ENCODE data around the gene CDO1.
"Not testable (repeated sequence)": the region's sequence is repeated elsewhere in the genome, so short reads cannot be mapped to it uniquely, and the experiment has no call there.

CDO1 gene

DNA sequence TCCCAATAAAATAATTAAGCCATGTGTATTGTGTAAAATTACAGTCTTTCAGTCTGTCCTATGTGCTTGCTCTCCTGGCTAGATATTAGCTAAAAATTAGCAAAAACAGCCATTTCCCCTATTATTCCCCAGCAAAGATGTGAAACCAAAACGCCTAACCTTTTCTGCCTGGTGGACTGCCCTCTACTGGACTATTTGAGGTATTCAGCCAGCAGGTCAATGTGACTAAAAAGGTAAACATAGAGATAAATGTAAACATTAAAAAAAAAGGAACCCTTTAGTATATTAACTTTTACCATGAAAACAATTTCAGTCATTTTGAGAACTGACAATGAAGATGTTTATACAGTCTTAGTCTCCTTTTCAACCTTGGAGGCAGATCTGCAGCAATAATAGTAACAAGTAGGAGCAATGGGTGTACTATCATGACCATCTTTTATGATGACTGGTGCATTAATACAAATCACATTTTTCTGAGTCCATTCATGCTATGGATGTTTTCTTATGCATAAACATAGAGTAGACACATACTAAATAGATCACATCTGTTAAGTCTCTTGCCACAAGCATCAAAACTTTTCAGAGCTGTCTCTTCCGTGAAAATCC is 14.8 kb upstream of the CDO1 start:
- in situ Hi-C loops (cut with MboI; ENCODE audit: low sequenced_read_pairs), result no loop called here

DNA sequence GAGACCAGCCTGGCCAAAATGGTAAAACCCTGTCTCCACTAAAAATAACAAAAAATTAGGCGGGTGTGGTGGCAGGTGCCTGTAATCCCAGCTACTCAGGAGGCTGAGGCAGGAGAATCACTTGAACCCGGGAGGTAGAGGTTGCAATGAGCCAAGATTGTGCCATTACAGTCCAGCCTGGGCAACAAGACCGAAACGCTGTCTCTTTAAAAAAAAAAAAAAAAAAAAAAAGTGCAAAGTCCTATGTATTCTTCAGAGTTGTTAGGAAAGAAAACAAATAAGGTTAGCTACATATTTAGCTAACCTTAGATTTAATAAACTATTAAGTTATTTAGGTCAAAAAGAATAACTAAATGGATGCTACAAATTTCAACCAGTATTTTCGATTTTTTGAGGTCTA is 13.5 kb upstream of the CDO1 start:
- in situ Hi-C loops (cut with MboI; ENCODE audit: low sequenced_read_pairs), result no loop called here

DNA sequence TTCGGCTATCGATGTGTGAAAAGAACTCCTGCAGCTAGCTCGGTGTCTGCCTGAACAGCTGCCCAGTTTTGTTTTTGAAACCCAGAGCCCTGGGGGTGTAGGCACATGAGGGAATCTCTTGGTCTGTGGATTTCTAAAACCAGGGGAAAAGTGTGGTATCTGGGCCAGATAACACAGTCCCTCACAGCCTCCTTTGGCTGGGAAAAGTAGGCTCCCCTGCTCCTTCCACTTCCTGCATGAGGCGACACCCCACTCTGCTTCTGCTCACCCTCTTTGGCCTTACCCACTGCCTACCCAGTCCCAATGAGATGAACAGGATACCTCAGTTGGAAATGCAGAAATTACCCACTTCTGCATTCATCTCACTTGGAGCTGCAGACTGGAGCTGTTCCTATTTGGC is 9.5 kb upstream of the CDO1 start:
- in situ Hi-C loops (cut with MboI; ENCODE audit: low sequenced_read_pairs), result no loop called here

DNA sequence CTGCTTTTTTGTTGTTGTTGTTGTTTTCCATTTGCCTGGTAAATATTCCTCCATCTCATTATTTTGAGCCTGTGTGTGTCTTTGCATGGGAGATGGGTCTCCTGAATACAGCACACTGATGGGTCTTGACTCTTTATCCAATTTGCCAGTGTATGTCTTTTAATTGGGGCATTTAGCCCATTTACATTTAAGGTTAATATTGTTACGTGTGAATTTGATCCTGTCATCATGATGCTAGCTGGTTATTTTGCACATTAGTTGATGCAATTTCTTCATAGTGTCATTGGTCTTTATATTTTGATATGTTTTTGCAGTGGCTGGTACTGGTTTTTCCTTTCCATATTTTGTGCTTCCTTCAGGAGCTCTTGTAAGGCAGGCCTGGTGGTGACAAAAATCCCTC is 8.5 kb upstream of the CDO1 start:
- in situ Hi-C loops (cut with MboI; ENCODE audit: low sequenced_read_pairs), result not testable (repeated sequence)

DNA sequence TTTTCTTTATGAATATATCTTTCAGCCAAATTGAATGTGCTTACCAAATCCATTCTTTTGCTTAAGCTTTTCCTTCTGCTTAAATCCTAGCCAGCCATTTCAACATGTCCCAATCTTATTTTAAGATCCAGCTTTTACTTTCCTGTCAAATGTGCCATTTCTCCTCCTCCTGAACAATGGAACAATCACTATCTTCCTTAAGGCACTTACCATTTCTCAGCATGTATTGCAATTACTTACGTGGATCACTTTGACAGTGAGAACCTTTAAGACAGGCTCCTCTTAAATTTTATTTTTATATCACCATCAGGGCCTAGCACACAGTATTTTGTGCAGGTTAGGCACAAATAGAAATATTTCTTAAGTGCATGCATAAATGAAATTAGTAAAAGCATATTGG is 4.4 kb upstream of the CDO1 start:
- in situ Hi-C loops (cut with MboI; ENCODE audit: low sequenced_read_pairs), result no loop called here

DNA sequence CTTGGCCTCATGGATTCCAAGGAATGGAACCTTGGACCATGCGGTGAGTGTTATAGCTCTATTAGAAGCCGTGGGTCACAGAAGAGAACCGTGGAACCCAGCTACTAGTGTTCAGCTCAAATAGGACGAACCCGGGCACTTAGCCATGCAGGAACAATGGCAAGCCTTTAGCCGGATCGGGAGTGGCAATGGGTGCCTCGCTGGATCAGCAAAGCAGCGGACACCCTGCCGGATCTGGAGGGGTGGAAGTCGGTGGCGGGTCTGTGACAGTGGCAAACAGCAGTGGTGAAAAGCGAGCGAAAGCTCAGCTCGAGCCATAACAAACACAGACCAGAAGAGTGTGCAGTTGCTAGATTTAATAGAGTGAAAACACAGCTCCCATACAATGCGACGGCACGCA is 2.4 kb upstream of the CDO1 start:
- in situ Hi-C loops (cut with MboI; ENCODE audit: low sequenced_read_pairs), result no loop called here

DNA sequence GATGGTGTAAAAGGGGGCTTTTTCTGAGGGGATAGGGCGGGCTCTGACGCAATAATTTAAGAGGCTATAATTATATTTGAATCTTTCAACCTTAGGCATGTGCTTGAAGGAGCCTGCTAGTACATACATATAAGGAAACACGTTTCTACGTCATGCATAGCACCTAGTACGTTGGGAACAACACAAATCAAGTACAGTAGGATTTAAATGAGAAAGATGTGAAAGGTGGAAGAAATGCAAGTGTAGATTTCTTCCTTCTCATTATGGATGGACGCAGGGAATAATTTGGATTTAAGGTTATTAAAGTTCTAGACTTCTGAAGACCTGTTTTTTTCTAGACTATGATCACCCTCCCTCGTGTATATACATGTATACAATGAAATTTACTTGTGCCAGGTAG is 927 bp upstream of the CDO1 start:
- in situ Hi-C loops (cut with MboI; ENCODE audit: low sequenced_read_pairs), result no loop called here

DNA sequence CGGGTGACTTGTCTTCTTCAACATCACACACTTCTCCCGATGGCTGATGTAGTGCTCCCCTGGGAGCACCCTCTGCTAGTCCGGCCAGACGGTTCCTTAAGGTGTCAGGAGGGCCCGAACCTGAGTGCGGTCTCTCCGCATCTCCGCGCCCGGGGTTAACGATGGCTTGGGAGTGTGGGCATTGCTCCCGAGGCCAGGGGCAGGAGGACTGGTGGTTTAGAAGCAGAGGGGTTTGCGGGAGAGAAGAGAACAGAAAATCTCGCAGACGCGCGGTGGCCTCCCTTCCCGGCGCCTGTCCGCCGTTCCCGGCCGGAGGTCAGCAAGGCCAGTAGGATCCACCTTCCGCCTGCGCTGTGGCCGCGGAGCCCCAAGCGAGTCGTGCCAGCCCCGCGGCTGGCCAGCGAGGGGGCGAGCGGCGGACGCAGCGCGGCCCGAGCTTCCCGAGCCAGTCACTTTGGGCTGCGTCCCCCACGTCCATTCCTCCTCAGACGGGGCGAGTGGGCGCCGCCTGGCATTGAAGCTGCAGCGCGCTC is 700 bp downstream of the CDO1 start:
- in situ Hi-C loops (cut with MboI; ENCODE audit: low sequenced_read_pairs), result no loop called here

DNA sequence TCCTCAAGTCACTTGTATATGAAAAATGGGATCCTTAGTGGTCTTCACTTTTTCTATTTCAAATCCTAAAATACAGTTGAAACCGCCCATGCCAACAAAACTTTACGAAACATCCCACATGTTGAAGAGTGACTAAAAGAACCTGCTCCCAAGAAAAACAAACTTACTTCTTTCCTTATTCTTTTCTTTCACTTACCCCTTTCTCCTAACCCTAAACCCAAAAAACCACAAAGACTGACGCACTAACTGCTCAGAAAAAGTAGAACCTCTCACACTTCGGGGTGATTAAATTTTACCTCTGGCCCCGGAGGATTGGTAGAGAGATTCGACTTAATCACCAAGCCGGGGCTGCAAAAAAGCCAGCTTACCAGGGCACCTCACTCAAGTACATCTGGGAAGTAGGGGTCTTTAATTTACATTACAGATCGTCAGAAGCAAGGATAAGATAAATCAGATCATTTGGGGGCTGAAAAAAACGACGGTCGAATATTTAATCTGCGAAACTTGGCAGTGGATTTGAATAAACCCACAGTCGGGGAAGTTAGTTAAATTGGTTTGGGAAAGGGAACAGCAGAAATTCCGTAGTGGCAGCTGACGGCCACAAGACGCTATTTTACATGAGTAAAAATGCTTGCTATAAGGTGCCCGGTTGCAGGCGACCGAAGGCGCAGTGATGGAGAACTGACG is 1.3 kb downstream of the CDO1 start:
- in situ Hi-C loops (cut with MboI; ENCODE audit: low sequenced_read_pairs), result no loop called here

DNA sequence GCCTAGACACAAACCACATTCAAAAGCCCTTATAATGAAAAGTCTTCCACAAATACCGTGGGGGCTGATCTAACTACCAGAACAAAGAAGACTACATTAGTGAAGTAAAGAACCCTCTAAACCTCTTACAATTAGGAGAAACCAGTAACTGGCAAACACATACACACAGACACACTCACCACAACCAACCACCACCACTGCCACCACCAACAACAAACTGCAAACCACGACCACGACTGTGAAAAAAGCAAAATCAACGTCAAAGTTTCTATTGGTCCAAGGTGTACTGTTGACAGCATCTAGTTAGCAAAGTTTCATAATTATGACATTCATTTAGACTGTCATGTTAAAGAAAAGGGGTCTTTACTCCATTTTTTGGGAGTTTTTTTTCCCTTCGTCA is 2.7 kb downstream of the CDO1 start:
- in situ Hi-C loops (cut with MboI; ENCODE audit: low sequenced_read_pairs), result no loop called here

DNA sequence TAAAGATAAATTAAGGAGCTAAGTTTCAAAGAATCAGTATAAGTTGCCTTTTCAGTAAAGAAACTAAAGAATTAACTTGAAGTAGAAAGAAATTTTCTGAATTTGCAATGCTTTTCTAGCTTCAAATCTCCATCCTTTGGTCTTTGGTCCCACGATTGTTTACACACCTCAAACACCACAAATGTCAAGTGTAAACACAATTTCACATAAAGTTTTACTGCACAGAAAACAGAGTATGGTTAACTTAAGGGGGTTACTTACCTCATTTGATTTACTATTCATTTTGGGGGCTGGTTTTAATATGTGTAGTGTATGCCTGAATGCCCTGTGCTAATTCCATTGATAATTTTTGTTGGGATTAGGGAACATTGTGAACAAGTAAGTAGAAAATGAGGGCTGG is 4.1 kb downstream of the CDO1 start:
- in situ Hi-C loops (cut with MboI; ENCODE audit: low sequenced_read_pairs), result no loop called here

DNA sequence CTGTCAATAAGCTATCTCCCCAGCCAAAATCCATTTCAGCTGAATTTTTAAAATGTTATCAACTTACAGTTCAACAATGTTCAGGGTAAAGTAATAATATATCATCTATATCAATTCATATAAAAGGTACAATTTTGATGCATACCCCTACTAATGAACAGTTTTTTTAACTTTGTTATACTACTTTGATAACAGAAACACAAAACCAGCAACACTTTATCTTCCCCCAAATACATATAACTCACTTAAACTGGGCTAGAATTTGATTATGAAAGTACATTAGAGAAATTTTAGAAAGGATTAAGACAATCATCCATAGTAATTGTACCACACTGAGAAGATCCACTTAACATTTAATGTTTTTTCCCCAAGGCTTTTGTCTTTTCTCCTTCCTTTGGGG is 5.1 kb downstream of the CDO1 start:
- in situ Hi-C loops (cut with MboI; ENCODE audit: low sequenced_read_pairs), result no loop called here

DNA sequence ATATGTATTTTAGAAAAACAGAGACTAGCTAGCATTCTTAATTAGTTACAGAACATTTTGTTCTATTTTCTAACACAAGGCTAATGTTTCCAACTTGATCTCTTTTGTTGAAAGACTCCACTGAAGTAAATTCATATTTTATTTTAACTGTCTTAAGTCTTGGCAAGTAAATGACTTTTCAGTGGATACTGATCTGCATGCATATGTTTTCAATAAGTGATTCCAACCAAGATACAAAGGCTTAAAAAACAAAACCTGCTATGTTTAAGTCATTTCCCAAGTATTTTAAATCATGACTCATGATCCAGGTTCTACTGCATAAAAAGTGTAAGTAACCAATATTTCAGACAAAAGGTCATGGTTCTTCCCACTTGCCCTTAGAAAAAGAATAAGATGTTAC is 5.7 kb downstream of the CDO1 start:
- in situ Hi-C loops (cut with MboI; ENCODE audit: low sequenced_read_pairs), result no loop called here

DNA sequence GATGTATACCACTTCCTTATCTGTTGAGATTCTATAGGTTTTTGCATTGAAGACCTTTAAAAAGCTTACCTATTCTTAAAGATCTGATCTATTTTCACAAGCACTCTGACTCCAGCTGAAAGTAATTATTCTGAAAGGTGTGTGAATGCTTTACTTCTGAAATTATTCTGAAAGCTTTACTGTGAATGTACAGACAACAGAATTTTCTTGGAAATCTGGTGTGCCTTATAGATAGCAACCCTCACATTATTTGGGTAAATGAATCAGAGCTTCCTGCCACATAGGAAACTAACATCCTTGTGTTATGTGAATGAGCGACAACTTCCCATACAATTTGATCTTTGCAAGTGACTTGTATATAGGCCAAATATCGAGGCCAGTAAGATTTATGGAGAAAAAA is 6.5 kb downstream of the CDO1 start:
- in situ Hi-C loops (cut with MboI; ENCODE audit: low sequenced_read_pairs), result no loop called here

DNA sequence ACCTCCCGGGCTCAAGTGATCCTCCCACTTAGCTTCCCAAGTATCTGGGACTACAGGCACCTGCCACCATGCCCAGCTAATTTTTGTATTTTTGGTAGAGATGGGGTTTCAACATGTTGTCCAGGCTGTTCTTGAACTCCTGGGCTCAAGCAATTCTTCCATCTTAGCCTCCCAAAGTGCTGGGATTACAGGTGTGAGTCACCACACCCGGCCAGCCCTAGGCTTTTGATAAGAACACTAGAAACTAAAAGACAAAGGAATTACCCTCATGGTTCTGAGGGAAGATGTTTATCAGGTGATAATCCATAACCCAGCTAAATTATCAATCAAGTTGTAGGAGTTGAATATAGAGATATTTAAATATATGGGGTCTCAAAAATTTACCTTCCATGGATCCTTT is 8.4 kb downstream of the CDO1 start:
- in situ Hi-C loops (cut with MboI; ENCODE audit: low sequenced_read_pairs), result not testable (repeated sequence)

DNA sequence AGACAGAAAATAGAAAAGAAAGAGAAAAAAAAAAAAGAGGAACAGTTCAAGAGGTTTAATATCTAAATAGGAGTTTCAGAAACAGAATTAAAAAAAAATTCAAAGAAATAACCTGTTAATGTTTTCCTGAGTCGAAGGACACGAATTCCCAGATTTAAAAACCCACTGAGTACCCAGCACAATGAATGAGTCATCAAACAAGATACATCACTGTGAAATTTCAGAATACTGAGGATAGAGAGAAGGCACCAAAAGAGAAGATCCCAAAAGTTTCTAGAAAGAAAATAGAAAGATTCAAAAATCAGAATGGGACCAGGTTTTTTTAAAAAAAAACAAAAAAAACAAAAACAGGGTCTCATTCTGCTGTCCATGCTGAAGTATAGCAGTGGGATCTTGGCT is 8.8 kb downstream of the CDO1 start:
- in situ Hi-C loops (cut with MboI; ENCODE audit: low sequenced_read_pairs), result no loop called here

DNA sequence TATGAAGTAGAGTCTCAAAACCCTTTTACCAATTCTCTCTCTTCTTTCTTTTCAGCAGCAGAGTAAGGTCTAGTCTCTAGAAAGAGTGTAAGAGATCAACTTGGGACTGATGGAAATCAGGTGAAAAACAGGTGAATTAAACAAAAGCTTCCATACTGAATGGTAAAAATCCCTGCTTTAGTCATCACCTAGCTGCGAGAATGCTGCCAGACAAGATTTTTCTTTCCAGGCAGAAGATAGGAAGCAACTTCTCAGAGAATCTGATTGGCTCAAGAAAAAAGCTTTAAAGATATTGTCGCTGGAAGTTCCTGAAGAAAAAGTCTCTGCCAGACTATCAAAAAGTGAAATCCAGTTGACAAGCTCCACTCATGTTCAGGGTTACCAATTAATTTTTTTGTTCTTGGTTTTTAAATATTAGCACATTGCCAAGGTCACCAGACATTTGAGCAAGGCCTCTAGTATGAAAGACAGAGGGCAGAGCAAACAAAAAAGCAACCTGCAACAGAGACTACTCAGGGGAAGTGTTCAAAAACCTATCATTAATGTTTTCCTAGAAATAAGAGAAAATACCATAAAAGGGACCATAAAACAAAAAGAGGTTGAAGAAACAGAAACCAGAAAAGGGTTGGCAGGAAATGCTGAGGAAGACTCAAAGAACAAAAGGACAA is 9.3 kb downstream of the CDO1 start:
- in situ Hi-C loops (cut with MboI; ENCODE audit: low sequenced_read_pairs), result no loop called here

DNA sequence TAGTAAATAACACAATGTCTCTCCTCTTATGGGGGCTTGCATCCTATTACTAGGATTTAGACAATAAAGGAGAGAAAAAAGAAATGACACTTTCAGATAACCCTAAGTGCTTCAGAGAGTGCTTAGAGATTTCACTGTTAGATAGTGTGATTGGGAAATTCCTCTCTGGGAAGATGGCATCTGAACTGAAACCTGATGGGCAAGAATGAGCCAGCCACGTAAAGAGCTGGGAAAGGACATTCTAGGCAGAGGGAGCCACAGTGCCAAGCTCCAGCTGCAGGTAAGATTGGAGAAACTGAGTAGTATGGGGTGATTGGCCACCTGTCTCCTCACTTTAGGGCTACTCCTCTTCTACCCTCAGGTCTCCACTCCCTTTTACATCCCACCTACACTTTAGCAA is 14.5 kb downstream of the CDO1 start:
- in situ Hi-C loops (cut with MboI; ENCODE audit: low sequenced_read_pairs), result no loop called here

DNA sequence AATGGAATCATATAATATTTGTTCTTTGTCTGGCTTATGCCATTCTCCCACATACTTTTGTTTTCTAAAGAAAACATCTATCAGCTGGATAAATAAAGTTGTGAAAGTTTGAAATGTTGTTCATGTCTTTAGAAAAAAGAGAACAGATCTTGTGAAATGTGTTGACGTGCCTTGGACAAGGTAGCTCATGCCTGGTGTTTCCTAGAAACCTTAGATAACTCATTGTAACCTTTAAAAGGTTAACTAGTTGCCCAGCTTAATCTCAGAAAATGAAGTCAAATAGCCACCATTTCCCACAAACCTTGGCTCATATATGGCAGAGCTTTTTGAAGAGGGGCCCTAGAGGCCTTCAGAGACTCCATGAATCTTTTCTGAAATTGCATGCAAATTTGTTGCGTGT is 15.3 kb downstream of the CDO1 start:
- in situ Hi-C loops (cut with MboI; ENCODE audit: low sequenced_read_pairs), result no loop called here

DNA sequence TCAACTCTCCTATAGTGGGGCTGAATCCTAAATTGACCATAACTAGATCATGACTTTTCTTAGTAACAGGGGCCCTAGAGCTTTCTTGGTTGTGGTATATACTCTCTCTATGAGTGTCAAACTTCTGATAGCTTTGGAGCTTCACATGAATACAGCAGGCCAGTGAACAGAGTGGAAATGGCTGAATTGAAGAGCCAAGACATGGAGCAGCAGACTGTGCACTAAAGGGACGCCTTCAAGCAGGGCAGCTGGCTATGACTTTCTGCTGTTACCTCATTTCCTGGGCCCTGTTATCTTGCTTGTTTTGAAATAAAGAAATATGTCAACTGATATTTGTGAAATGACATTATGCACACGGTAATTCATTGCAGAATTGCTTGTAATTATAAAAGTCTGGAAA is 16.4 kb downstream of the CDO1 start:
- in situ Hi-C loops (cut with MboI; ENCODE audit: low sequenced_read_pairs), result no loop called here

DNA sequence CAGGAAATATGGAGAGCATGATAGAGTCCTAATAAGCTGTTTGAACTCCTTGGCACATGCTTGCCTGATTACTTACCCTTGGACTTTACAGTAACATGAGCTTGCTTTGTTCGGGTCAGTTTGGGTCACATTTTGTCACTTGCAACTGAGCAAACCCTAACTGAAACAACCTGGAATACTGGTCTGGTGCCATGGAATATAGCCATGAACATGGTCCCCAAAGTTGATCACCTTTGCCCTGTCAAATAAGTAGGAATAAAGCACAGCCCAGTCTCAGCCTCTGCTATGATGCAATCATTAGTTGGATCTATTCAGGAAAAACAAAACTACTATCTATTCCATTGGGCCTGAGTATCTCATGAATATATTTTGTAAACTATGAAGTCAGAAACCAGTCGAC is 18.2 kb downstream of the CDO1 start:
- in situ Hi-C loops (cut with MboI; ENCODE audit: low sequenced_read_pairs), result no loop called here

DNA sequence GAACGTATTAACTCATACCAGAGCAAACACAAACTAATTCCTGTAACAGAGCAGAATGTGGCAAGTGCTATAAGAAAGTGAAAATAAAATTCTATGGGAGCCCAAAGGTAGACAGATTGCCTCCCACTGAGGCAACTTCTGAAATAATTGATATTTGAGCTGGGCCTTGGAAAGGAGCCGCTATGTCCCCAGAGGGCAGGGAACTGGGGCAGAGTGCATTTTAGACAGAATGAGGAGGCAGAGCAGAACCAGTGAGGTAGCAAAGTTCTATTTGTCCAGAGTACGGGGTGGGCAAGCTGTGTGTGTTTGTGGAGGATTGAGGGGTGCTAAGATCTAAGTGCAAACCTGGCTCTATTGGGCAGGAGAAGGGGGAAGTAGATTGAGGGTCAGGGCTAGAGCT is 19.8 kb downstream of the CDO1 start:
- in situ Hi-C loops (cut with MboI; ENCODE audit: low sequenced_read_pairs), result no loop called here

Data from hTERT RPE-1 (cell line).